Tibial nerve (tissue), 4 donors: ENCODE measurements around the gene OTP.

ENCODE experiments used
- CTCF ChIP-seq, 5 experiments: fragments of 200-600 bp in 3 of 5; fragments of 450-650 bp in 2 of 5; sonication (generic) in 3 of 5; IDR thresholded peaks; one replicate each; pipeline ENCODE4 v1.5.1; 2016 to 2019; ENCODE audit warnings: antibody characterized with exemption in 5 of 5, mild to moderate bottlenecking in 3 of 5, moderate library complexity in 2 of 5
- EP300 ChIP-seq, 2 donors: sonication (generic); formaldehyde crosslinking; IDR thresholded peaks; one replicate each; pipeline ENCODE4 v1.6.1; 2017; ENCODE audit warnings: antibody characterized with exemption in 2 of 2, mild to moderate bottlenecking in 1 of 2
- POLR2A ChIP-seq, 2 donors: fragments of 450-650 bp; IDR thresholded peaks; one replicate each; pipeline ENCODE4 v1.6.1; 2017; ENCODE audit warnings: antibody characterized with exemption in 2 of 2, mild to moderate bottlenecking in 2 of 2, moderate library complexity in 2 of 2

GRCh38 chr5:77599679-77600078, 38.8 kb downstream of the OTP start:
- TF ChIP-seq POLR2A (IDR thresholded peaks at IDR 0.05) = no peak
- TF ChIP-seq CTCF (IDR thresholded peaks at IDR 0.05) = no peak
- no peak for TF ChIP-seq EP300 (IDR thresholded peaks at IDR 0.05)
